NCI-H82 (cell line): ENCODE measurements around the gene IGSF3.

ENCODE experiments used
- DNase-seq: peaks from one replicate; lab custom pipeline; 2025; lab: John Stamatoyannopoulos, UW

Gene IGSF3

DNA sequence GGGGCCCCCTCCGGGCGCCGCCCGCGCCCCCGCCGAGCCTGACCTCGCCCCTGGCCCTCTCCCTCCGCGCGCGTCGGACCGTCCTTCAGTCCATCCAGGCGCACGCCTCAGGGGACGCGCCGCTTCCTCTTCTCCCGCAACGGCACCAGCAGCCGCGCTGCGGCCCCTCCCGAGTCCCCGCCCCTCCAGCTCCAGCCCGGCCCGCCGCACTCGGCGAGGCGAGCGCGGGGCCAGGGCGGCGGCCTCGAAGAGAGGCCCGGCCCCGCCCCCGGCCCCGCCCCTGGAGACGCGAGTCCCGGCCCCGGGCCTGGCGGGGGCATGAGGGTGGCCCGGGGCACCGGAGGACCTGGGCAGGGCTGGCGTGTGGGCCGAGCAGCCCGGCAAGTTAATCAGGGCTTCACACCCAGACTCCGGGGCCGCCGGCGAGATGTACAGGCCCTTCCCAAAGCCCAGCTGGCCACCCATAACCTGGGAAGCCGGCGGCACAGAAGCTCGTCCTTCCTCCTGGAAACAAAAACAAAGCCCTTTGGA is at the start of gene IGSF3:
Gene IGSF3 (minus strand): TSS at position 159 of the 531 bp plus-strand sequence. CDS start 1,407 bp downstream, outside the sequence.
- peak; percentile 89 for DNase-seq

GRCh38 chr1:116717318-116717717 is 49.8 kb upstream of the IGSF3 start:
- no peak for DNase-seq

- no peak for DNase-seq
These were observed 48.9 kb upstream of the IGSF3 start for GRCh38 chr1:116716391-116716790.

DNA sequence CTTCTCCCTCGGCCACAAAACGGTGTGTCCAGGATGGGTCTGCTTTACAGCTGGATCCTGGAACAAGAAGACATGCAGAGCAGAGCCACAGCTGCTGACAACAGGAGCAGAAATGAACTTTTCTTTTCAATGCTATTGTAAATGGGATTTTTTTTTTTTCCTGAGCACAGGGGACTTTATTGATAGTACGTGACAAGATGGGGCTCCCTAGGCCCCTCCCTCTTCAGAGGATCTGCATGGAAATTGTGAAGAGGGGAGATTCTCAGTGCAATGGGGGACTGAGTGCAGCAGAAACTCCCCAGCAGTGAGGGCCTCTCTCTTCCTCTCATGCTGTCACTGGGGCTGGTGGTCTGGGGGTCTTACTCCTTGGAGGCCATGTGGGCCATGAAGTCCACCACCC is 45.9 kb upstream of the IGSF3 start:
- no peak for DNase-seq

- DNase-seq, result no peak
These were observed 45.0 kb upstream of the IGSF3 start for GRCh38 chr1:116712510-116712909.

DNA sequence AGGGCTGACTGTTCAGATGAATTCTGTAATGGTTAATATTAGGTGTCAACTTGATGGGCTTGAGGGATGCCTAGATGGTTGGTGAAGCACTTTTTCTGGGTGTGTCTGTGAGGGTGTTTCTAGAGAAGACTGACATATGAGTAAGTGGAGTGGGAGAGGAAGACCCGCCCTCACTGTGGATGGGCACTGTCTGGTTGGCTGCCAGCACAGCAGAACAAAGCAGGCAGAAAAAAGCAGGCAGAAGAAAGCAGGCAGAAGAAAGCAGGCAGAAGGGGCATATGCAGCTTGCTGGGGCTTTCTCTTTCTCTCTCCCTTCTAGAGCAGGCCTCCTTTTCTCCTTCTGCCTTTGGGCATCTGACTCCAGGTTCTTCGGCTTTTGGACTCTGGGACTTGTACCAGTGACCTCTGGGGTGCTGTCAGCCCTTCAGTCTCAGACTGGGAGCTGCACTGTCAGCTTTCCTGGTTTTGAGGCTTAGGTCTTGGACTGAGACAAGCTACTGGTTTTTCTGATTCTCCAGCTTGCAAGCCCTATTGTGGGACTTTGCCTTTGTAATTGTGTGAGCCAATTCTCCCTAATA is 43.8 kb upstream of the IGSF3 start:
- peak; percentile 29 for DNase-seq

DNA sequence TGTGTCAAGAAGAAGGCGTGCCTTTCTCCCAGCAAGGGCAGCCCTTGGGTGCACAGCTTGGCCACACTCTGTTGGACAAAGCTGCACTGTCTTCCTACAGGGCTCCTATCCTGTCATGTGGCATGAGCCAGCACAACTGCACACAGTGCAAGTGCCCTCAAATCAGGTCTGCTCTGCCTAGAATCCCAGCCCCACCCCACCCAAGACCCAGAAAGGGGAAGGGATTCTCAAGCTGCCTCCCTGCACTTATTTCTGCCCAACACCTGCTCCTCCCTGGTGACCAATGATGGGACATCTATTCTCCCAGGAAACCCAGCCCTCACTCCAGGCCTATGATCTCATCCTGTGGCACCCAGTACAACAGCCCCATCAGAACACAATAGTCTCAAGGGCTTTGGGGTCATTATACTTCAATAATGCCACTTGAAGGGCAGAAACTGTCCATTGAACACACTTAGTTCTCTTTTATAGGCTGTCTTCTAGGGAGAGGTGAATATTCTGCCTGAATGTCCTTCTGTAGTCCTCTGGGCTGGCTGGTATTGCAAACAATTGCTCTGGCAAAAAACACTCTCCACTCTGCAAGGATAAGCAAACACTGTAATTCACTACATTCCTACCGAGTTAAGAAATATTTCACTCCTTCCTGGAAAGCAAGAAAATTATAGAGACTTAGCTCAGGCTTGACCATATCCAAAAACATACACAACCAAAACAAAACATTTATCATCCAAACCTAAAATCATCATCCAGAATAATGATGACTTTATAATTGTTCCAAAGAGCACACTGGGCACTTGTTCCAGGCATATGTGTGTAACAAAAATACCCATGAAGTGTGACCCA is 43.1 kb upstream of the IGSF3 start:
- no peak for DNase-seq

DNA sequence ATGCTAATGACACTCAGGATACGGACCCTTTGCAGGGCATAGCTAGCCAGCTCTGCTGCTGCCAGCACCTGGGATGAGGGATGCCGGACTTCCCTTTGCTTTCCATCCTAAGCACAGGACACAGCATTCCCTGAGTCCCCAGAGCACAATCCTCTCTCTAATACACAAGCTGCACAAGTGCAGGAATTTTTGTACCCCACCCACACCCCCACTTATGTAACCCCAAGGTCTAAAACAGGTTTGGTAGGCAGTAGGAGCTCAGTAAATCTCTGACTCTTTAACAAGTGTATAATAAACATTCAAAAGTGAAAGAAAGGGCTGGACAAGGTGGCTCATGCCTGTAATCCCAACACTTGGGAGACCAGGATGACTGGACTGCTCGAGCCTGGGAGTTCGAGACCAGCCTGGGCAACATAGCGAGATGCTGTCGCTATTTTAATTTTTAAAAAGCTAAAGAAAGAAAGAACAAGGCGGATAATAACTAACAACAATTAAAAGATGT is 42.2 kb upstream of the IGSF3 start:
- DNase-seq, result no peak

- peak; percentile 31 for DNase-seq
These were observed 40.8 kb upstream of the IGSF3 start for GRCh38 chr1:116708255-116708900.

DNA sequence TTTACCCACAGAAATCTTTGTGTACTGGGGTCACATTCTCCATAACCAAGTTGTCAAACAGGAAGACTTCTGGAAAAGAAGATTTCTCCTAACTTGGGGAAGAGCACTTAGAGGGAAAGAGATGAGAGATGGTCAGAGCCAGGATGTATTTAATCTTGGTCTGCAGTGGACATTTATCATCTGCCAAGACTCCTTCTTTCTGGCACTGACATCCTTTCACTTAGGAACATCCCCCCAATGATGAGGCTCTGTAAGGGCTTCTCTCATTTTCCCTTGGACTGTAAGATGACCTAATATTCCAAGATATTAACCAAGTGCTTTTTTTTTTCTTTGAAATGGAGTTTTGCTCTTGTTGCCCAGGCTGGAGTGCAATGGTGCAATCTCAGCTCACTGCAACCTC is 39.3 kb upstream of the IGSF3 start:
- DNase-seq, result no peak

DNA sequence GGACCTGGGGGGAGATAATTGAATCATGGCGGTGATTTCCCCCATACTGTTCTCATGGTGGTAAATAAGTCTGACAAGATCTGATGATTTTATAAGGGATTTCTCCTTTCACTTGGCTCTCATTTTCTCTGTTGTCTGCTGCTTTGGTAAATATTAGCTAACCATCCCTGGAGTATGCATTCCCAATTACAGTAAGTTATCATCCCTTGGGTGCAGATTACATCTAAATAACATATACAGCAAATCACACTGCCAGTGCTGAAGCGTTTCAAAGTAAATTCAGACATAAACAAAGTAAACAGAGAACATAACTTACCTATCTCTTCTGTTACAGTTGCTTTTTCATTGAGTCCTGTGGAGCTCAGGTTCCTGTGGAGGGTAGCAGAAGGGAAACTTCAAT is 38.6 kb upstream of the IGSF3 start:
- DNase-seq, result no peak

DNA sequence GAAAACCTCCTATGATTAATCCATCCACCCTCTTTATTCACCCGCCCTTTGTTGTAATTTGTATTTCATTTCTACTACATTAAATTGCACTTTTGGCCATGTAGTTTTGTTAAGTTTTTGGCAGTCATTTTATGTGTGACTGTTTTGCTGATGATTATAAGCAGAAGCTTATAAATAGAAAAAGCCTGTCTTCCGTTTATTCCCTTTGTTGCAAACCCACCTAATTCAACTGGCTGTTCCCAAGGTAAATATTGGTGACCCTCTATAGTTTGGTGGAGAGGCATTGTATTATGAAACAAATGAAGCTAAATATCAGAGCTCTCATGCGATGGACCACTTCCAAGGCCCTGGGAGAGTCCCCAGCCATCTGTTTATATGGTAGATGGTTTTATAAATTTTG is 36.7 kb upstream of the IGSF3 start:
- DNase-seq, result no peak

DNA sequence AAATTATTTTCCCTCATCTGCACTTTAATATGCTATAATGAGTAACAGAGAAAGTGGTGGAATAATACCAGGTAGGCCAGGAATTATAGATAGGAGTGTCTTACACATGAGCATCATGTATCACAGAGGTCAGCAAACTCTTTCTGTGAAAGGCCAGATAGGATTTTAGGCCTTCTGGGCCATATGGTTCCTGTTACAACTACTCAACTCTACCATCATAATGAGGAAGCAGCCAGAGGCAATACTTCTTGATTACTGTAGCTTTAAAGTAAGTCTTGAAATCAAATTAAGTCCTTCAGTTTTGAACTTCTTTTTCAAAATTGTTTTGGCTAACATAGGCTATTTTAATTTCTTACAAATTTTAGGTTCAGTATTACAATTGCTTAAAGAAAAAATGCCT is 32.1 kb upstream of the IGSF3 start:
- peak; percentile 58 for DNase-seq

GRCh38 chr1:116698244-116698595 is 30.7 kb upstream of the IGSF3 start:
- DNase-seq, result no peak

- DNase-seq, result no peak
These were observed 30.2 kb upstream of the IGSF3 start for GRCh38 chr1:116697548-116698243.

GRCh38 chr1:116694524-116694923 is 27.0 kb upstream of the IGSF3 start:
- DNase-seq, result peak; percentile 14

DNA sequence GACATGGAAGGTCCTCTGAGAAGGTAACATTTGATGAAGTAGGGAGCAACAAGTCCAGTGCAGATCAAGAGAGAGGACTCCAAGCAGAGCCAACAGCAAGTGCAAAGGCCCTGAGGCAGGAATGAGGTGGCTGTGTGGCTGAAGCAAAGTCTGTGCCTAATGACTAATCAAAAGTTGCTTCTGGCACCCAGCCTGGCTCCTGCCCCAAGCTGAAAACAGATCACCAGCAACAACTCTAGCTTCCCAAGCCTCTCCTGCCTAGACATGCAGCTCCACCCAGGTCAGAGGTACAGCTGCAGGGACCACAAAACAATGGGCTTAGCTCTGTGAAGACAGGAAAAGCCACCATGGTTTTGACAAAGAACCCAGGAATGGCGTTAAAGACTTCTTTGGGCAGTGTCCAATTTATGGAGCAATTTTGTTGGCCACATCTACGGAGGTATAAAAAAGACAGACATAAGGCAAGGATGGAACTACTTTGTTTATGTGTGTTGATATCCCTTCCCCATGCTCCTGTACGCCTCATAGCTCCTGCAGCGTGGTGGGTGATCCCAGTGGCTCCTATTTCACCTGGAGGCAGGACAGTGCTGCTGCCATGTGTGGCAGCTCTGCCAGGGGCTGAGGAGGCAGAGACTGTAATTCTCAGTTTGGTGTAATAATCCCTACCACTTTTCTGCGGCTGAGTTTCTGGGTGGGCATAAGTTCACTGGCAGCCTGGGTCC is 26.4 kb upstream of the IGSF3 start:
- DNase-seq, result no peak

GRCh38 chr1:116692879-116693278 is 25.3 kb upstream of the IGSF3 start:
- DNase-seq, result no peak

GRCh38 chr1:116690849-116691406 is 23.4 kb upstream of the IGSF3 start:
- DNase-seq, result no peak

DNA sequence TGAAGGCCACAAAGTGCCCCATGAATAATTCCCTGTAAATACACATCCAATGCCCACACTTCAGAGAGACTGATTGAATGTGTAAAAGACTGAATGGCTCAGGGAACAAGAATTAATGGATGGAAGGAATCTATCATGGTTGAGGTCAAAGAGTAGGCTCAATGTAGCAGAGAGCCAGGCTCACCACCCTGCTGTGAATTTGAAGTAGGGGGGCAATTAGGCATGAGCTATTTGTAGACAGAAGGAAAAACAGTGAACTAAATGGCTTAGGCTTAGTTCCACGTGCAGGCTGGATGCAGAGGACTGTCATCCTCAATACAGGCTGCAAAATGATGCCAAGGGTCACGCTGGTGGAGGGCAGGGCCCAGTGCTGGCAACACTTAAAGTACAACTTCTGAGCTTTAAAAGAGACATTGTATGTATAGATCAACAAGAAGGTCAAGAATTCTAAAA is 22.9 kb upstream of the IGSF3 start:
- DNase-seq, result peak; percentile 43

- no peak for DNase-seq
These were observed 19.3 kb upstream of the IGSF3 start for GRCh38 chr1:116686723-116687352.
